Right forelimb (tissue), 1 donor: ENCODE measurements around the gene DNER.

Experiments used
- DNase-seq: peaks from one replicate; pipeline ENCODE4 v3.0.0-alpha.2; 2018

The DNER gene

GRCh38 chr2:229665158-229665557 is 49.2 kb downstream of the DNER start:
- DNase-seq, result no peak

- no peak for DNase-seq
These were observed 52.9 kb downstream of the DNER start for GRCh38 chr2:229661478-229661877.

- DNase-seq, result no peak
These were observed 53.4 kb downstream of the DNER start for GRCh38 chr2:229660951-229661350.

GRCh38 chr2:229660391-229660790 is 54.0 kb downstream of the DNER start:
- no peak for DNase-seq

- DNase-seq, result no peak
These were observed 56.4 kb downstream of the DNER start for GRCh38 chr2:229658004-229658403.

- DNase-seq, result no peak
These were observed 59.9 kb downstream of the DNER start for GRCh38 chr2:229654437-229654836.

GRCh38 chr2:229653531-229653930 is 60.8 kb downstream of the DNER start:
- no peak for DNase-seq

GRCh38 chr2:229652796-229653195 is 61.6 kb downstream of the DNER start:
- DNase-seq, result no peak

- no peak for DNase-seq
These were observed 63.5 kb downstream of the DNER start for GRCh38 chr2:229650901-229651300.

- DNase-seq, result no peak
These were observed 64.3 kb downstream of the DNER start for GRCh38 chr2:229650059-229650458.

- no peak for DNase-seq
These were observed 68.1 kb downstream of the DNER start for GRCh38 chr2:229646186-229646723.

GRCh38 chr2:229642371-229642770 is 72.0 kb downstream of the DNER start:
- DNase-seq, result no peak

- no peak for DNase-seq
These were observed 72.7 kb downstream of the DNER start for GRCh38 chr2:229641676-229642075.

GRCh38 chr2:229640636-229641035 is 73.7 kb downstream of the DNER start:
- no peak for DNase-seq

- DNase-seq, result no peak
These were observed 77.8 kb downstream of the DNER start for GRCh38 chr2:229636571-229636970.

- DNase-seq, result no peak
These were observed 79.0 kb downstream of the DNER start for GRCh38 chr2:229635371-229635680.

GRCh38 chr2:229634601-229635370 is 79.6 kb downstream of the DNER start:
- no peak for DNase-seq

GRCh38 chr2:229633556-229633955 is 80.8 kb downstream of the DNER start:
- DNase-seq, result no peak

- DNase-seq, result no peak
These were observed 85.3 kb downstream of the DNER start for GRCh38 chr2:229629039-229629438.

GRCh38 chr2:229627728-229628127 is 86.6 kb downstream of the DNER start:
- DNase-seq, result no peak

- no peak for DNase-seq
These were observed 91.6 kb downstream of the DNER start for GRCh38 chr2:229622495-229623355.

- DNase-seq, result no peak
These were observed 93.6 kb downstream of the DNER start for GRCh38 chr2:229620759-229621158.

GRCh38 chr2:229620289-229620688 is 94.1 kb downstream of the DNER start:
- DNase-seq, result no peak

- DNase-seq, result no peak
These were observed 97.9 kb downstream of the DNER start for GRCh38 chr2:229616433-229616832.
